ENCODE results near the gene CDK8.

CDK8 gene

DNA sequence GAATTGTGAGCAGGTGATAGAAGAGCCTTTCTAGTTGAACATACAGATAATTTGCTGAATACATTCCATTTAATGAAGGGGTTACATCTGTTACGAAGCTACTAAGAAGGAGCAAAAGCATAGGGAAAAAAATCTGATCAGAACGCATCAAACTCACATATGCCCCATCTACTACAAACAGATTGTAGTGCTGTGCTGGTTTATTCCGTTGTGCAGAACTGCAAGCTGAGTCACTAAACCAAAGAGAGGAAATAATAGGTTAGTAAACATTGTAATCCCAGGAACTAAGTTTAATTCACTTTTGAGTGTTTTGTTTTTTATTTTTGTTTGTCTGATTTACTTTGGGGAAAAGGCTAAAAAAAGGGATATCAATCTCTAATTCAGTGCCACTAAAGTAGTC, 136.3 kb downstream of the CDK8 start:
- no peak for DNase-seq

DNA sequence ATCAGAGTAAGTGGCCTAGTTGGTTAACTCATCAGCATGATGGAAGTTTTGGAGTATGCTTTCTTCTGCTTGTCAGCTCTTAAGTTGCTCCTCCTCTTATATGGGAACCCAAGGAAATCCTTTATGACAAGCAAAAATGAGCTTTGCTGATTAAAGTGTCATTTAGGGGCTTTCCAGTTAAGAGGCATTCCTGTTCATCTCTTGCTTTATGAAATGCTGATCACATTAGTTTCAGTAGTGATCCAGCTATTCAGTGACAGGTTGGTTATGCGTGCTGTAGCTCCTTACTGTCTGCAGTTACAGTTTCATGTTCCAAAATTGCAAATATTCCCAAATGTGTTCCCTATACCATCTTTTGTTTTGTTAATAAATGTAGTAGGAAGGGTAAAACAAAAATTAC, 146.6 kb downstream of the CDK8 start:
- no peak for DNase-seq

DNA sequence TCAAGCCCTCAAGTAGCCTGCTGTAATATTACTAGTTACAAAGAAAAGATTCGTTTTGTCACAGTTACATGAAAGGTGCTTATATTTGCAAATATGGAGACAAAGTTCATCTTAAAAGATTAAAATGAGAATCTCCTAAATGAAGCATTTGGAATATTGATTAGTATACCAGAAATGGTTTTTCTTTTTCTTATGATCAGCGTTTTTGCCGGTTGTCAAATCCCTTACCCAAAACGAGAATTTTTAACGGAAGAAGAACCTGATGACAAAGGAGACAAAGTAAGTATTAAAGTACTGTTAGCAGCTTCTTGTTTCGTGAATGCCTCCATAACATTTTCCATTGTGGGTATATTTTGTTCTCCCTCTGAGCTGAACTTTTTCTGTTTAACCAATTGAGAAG, 147.1 kb downstream of the CDK8 start:
- no peak for DNase-seq

DNA sequence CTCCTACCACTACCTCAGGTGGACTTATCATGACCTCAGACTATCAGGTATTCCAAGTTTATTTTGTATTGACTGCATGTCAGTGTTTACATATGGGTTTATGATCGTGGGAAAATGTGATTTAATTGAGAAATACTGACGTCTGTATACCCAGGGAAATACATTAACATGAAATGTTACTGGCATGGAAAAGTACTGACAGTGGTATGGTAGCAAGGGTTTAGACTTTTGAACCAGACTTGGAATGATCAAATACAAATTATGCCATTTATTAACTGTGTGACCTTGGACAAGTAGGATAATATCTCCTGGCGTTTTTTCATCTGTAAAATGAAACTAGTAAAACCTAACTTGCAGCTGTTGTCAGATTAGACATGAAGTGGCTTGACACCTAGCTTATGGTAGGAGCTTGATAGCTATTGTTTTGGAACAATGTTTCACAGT, 147.7 kb downstream of the CDK8 start:
- no peak for DNase-seq

DNA sequence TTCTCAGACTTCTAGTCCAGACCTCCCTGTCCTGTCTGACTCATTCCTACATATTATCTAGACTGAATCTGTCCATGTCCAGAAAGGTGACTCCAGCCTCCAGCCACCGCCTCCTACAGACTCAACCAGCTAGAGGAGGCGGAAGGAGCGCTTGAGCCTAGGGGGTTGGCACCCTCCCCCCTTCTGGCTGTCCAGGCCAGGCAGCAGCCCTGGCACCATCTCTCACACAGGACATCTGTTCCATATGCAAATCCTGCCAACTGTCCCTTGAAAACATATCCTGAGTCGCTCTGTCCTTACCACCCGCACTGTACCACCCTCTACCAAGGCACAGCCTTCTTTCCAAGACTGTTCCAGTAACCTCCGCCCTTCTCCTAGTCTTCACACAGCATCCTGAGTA, 152.9 kb downstream of the CDK8 start:
- DNase-seq: no peak

DNA sequence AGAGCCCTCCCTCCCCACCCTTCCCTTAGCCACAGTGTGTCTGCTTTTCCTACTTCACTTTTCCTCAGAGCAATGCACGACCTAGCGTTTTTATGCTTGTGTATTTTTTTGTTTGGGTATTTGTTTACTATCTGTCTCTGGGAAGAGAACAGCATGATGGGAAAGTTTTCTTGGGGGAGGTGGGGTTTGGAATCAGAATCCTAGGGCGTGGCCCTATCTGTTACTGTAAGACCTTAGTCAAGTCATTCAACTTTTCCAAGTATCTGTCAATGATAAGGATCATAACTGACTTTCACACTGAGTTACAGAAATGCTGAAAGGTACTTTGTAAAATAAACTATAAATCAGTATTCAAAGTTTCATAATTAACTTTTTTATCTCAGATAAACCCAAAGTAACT, 157.3 kb downstream of the CDK8 start:
- no peak for DNase-seq

DNA sequence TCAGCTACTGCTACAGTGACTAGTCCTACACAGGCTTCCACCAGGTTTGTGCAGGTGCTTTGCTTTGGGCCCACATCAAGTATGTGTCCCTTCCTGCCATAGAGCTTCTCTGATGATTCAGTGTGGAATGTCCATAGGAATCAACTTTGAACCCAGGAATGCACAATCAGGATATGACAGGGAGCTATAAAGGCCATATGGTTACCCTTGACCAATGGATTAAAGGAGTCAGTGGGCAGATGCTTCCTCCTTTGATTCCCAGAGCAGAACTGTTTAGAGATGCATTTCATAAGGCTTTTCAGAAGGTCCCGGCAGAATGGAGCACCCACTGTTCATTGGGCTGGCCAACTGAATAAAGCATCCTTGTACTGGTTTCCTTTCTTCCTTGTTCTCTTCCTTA, 158.3 kb downstream of the CDK8 start:
- no peak for DNase-seq

DNA sequence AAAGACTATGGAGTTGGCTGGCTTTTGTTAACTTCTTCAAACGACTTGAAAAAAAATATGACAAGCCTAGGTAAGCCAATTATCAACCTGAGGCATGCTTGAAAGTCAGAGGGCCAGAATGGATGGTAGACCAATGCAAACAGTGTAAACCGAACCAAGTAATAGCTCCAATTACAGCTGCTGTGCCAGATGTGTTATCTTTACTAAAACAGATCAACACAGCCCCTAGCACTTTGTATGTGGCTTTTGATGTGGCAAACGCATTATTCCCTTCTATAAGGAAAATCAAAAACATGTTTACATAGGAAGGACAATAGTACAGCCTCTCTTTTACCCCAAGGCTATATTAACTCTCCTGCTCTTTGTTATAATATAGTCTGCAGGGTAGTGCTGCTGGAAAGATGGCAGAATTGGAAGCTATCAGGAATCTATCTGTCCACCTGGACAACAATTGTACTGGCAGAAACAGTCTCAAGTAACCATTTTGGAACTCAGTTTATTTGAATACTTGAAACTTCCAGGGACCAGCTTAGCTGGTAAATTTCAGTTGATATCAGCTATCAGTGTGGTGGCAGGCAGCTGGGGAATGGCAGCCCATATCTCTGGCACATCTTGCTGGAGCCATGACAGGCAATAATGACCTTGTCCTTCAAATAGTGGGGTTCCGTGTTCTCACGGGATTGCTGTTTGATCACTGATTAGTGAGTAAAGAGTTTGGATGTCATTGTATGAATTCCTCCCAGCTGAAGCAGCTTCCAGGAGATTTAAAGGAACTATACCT, 159.2 kb downstream of the CDK8 start:
- DNase-seq: no peak

DNA sequence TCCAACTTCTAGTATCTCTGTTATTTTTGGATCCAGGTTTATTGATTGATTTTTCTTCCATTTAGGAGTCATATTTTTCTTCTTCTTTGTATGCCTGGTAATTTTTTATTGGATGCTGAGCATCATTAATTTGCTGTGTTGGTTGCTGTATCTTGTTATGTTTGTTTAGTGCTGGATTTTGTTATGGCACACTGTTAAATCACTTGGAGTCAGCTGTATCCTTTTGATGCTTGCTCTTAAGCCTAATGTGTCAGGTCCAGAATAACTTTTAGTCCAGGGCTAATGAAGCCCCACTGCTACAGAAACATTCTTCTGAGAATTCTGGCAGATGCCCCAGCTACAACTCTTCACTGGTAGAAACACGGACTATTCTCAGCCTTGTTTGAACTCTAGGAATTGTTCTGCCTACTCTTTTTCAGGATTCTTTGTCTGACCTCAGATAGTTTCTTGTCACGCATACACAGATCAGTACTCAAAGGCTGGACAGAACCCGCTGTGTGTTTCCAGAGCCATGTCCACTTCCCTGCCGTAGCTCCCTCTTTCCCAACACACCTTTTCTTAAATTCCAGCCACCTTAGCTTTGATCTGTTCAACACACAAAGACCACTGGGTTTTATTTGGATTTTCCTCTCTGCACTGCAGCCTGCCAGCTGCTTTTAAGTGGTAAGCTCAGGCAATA, 166.5 kb downstream of the CDK8 start:
- no peak for DNase-seq

DNA sequence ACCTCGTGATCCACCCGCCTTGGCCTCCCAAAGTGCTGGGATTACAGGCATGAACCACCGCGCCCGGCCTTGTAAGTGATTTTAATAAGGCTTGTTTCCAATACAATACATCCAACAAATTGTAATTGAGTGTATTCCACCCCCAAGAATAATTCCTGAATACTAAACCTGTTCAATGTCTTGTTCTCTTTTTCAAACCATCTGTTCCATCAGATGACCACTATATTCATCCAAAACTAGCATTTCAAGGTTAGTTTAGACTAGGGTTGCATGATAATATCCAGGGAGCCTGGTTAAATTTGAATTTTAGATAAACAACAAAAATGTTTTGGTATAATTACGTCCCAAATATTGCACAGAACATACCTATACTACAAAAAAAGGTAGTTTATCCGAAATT, 168.1 kb downstream of the CDK8 start:
- DNase-seq: no peak

DNA sequence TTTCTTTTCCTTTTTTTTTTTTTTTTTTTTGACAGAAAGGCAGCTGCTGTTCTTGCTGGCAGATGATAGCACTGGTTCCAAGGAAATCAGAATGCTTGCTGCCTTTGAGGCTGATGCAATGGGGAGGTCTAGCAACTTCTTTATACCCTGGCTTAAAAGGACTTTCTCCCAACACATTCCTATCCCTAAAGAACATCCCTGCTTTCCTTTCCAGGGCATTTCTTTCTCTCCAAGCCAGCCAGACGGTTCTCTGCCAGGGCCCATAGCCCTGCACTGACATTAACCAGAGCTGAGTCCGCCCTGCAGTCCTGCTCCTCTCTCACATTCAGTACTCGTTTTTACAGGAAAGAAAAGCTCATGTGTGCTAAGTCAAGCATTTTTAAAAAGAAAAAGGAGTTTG, 169.7 kb downstream of the CDK8 start:
- no peak for DNase-seq

DNA sequence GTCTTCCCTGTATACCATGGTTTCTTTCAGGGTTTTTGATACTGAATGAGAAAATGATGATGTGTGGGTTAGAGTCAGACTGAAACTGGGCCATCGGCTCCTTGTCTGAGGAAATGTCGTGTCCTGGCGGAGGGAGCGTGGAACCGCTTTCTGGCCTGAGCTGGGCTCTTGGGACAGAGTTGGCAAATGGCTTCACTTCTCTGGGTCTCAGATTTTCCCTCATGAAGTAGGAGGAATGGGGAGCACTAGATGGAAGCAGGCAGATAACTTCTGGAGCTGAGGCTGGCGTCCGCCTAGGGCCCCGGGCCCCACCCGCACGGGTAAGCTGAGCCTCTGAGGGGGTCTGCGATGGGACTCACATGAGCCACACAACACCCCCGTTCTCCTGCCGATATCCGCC, 170.3 kb downstream of the CDK8 start:
- no peak for DNase-seq

DNA sequence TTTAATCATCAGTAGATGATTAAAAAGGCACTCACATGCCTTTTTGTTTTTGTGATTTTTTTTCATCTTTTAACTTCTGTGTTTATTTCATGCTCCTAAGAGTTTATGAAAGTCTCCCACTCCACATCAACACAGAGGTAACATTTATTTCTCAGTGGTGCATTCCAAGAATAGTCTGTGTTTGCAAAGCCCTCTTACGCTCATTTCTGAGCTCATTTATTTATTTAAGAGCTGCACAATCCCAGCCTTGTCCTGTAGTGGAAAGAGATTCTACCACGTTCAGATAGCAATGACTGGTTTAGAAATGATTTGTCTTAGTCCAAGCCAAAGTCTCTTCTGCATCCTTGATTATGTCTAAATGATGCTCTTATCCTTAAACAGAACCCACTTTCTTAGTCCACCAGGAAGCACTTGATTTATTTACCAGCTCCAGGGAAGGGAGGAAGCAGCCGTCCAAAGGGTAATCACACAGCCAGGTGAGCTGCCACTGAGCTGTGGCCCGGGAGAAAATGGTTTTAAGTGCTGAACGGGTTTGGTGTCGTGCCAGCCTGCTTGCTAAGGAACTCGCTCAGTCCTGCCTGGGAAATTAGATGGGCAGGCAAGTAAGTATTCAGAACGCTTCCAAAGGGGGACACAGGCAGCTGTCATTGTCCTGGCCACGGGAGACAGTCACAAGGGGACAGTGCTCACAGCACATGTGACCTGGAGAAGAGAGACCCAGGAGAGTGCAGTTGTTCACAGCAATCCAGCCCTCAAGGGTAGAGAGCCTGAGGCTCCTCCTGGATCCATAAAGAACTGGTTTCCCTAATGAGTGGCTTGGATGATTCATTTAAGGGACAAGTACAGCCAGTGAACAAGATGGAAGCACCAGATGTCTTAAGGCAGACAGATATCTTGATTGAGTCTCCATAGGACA, 171.8 kb downstream of the CDK8 start:
- DNase-seq: no peak

DNA sequence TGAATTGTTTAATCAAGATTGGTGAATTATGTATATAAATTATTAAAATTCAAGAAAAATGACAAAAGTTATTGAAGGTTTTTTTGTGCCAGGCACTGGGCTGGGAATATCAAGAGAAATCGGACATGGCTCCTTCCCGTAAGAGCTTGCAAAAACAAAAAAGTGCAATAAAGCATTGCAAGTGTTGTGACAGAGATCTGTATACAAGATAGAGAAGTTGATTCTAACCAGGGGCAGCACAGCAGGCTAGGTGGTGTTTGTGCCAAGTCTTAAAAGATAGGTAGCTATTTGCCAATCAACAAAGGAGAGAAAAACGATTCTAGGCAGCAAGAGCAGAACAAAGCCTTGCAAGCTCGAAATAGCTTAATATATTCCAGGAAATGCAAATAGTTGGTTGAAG, 179.8 kb downstream of the CDK8 start:
- no peak for DNase-seq

DNA sequence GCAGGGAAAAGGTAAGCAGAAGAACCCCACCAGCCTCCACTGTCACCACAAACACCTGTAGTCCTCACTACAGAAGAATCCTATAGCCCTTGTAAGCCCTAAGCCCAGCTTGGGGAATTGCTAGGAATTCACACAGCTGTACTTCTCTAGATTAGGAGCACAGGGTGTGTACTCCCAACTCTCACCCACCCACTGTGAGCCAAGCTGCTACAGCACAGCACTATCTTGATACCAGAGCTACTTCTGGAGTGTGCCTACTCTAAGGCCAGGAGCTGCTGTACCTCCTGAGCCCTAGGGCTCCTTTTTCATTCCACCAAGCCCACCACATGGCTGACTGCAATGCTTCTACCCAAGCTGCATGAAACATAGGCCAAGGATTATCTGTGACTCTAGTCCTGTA, 181.2 kb downstream of the CDK8 start:
- DNase-seq: no peak

DNA sequence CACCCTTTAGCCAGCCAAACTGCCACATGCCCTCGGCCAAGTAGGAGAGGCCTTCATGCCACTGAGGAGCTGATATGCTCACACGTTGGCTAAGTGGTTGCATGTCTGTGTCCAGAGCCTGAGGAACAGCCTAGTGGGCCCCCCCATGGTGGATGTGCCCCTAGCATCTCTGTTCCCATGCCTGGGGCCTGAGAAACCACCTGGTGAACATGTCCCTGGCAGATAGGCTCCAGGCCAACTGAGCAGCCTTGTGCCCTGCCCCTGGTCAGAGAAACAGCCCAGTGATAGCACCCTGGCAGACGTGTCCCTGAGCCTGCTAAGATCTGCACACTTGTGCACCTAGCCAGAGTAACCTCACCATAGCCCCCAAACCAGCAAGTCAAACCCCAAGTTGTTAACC, 181.7 kb downstream of the CDK8 start:
- no peak for DNase-seq

DNA sequence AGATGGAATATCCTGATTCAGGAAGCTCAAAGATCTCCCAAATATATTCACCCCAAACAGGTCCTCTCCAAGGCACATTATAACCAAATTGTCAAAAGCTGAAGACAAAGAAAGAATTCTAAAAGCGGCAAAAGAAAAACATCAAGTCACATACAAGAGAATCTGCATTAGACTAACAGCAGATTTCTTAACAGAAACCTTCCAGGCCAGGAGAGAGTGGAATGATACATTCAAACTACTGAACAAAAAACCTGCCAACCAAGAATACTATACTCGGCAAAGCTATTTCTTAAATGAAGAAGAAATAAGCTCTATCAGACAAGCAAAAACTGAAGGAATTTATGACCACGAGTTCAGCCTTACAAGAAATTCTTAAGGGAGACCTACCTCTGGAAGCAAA, 183.0 kb downstream of the CDK8 start:
- DNase-seq: no peak

DNA sequence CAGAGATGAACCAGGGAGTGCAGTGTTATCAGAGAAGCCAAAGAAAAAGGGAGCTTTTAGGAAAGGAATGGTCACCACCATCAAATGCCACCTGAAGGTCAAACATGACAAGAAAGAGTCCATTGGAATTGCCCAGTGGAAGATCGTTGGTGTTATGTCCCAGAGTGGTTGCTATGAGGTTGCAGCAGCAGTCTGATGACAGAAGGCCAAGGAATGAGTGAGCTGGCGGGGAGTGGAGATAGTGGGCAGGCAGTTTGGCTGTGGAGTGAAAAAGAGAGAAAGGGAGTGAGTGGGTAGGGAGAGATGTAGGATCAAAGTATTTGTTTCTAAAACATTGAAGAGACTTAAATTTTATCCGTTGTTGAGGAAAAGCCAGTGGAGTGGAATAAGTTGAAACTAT, 186.2 kb downstream of the CDK8 start:
- no peak for DNase-seq

DNA sequence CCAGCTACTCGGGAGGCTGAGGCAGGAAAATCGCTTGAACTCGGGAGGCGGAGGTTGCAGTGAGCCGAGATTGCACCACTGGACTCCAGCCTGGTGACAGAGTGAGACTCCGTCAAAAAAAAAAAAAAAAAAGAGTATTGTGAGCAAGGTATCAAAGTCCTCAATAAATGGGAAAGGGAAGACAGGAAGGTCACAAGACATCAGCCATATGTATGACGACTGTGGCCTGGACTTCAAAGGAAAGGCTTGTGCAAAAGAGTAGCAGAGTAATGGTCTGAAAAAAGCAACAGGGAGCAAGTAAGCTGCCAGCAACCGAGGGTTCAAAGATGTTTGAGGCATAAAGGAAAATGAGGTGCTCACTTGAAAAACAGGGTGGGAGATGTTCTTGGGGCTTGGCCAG, 187.5 kb downstream of the CDK8 start:
- no peak for DNase-seq

DNA sequence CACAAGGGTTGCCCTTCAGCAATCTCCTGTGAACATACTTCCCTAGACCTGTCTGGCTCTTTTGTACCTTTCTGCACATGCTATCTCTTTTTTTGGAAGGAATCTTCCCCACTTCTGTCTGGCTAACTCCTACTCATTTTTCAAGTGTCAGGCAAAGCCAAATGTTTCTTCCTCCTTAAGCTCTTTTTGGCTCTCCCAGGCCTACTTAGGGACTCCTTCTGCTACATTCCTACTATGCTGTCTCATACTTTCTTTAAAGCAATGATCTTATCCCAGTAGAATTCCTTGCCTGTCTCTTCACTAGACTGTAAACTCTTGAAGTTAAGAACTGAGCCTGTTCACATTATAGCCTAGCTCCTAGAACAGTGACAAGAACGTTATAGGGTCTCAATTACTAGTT, 188.6 kb downstream of the CDK8 start:
- no peak for DNase-seq

DNA sequence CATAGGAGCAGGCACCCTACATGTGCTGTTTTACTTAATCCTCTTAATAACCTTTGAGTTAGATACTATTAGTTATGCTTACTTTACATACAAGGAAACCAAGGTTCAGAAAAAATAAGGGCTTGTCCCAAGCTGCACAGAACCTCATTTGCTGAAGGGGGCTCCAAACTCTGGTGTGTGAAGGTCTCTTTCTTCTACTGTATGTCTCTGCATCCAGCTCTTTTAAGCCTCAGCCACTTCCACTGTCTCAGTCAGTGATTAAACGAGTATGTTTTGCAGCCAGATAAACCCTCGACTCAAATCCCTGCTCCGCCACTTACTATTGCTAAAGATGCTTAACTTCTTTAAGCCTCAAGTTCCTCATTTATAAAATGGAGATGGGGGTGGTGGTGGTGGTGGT, 191.2 kb downstream of the CDK8 start:
- no peak for DNase-seq

DNA sequence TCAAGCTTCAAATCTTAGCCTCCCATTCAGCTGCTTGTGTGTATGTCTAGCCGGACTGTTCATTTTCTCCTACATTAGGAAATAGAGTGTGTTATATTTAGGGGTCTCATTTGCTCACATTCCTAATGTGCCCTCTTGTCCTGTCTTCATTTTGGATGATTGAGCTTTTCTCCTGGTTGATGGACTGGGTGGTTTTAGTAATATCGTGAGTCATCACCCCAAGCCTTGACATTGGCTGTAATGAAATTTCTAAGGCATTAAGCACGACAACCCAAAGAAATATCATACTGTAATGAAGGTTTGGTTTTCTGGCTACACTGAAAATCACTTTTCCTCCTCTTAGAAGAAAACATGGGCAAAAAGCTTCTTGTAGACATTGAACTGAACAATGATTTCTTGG, 192.8 kb downstream of the CDK8 start:
- DNase-seq: no peak

DNA sequence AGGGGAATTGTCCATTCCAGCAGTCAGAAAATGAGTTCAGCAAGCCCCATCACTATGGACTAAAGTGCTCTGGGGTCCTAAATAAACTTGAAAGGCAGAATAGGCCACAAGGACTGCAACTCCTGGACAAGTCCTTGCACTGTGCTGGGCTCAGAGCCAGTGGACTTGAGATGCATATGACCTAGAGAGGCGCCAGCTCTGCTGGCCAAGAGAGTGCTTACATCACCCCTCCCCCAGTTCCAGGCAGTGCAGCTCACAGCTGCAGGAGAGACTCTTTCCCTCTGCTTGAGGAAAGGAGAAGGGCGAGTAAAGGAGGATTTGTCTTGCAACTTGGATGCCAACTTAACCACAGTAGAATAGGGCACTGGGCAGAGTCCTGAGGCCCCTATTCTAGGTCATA, 194.1 kb downstream of the CDK8 start:
- no peak for DNase-seq

Measured in activated T-cell treated with anti-CD3 and anti-CD28 coated beads, Interleukin-2, amount 50 U/mL, for 48 hours (primary cell).